ENCODE results near the gene NDUFB11. TPM values are rescaled to one million over a fixed set of nuclear protein-coding genes. Genes with fewer than 3 reads are reported as not detected.
A peak's percentile ranks its signal among the peaks of the same experiment; 100 is the strongest.

The NDUFB11 gene
- total RNA-seq, 1 donor from 2014 or later, result 63.8 TPM

DNA sequence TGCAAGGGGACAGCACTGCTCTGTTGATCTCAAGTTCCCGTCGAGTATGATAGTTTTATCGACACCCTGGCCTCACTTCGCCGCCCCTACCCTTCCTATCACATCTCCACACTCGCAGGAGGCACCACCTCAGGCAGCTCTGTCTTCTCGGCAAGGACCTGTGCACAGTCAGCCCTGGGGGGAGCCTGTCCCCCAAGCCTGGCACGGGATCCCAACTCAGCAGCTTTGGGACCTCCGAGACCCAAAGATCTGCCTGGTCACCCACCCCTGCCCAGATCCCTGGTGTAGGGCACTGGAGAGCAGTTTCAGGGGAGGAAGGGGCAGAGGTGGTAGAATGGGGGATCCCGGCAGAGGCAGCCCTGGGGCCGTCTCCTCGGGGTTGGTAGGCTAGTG is 31.1 kb upstream of the NDUFB11 start:
- Histone ChIP-seq H3K4me1 (no peaks in the 10 kb centered on the region), H3K27ac (no peak overlapping the region), H3K4me3 (no peak overlapping the region), H3K9me3 (no peaks in the 10 kb centered on the region), H3K36me3 (peaks cover 0 to 53% of the 10 kb centered on the region in 2 donors), H3K27me3 (no peaks in the 10 kb centered on the region)
- TF ChIP-seq POLR2AphosphoS5 (IDR thresholded peaks at IDR 0.05; ENCODE audit: insufficient read depth in 1 of 2, low read depth in 1 of 2) (no peak), POLR2A (IDR thresholded peaks at IDR 0.05) (no peak), CTCF (IDR thresholded peaks at IDR 0.05) (no peak)
- no peak for DNase-seq (ENCODE audit: extremely low spot score in 2 of 2)
- intact Hi-C loops (cut with DNase I), result no loop called here

- H3K27me3 ChIP-seq, result no peaks in the 10 kb centered on the region
- no peak overlapping the region for H3K4me3 ChIP-seq
- no peaks in the 10 kb centered on the region for H3K4me1 ChIP-seq
- no peak overlapping the region for H3K27ac ChIP-seq
- no peaks in the 10 kb centered on the region for H3K9me3 ChIP-seq
- intact Hi-C loops (cut with DNase I), result no loop called here
- TF ChIP-seq POLR2A (IDR thresholded peaks at IDR 0.05), result no peak
- TF ChIP-seq CTCF (IDR thresholded peaks at IDR 0.05), result no peak
- no peak for TF ChIP-seq POLR2AphosphoS5 (IDR thresholded peaks at IDR 0.05; ENCODE audit: insufficient read depth in 1 of 2, low read depth in 1 of 2)
- DNase-seq (ENCODE audit: extremely low spot score in 2 of 2), result no peak
- H3K36me3 ChIP-seq, result peaks cover 0 to 50% of the 10 kb centered on the region in 2 donors
Observed at GRCh38 chrX:47174846-47175587, 30.5 kb upstream of the NDUFB11 start.

DNA sequence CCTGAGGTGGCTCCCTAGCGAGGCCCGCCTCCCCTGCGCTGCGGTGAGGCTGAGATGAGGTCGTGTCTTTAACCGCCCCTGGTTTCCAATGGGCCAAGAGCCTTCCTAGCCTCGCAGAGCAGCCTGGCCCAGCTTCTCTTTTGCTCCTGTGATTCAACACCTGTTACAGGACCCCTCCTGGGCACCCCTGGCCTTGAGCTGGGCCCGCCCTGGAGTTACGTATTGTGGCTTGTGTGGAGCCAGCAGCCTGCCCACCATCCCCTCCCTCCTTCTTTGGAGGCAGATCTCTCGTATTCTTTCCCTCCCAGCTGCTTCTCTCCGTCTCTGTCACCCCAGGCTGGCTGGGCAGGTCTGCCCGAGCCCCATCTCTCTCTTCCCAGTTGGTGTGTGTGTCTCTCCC is 29.9 kb upstream of the NDUFB11 start:
- Histone ChIP-seq H3K27me3 (no peaks in the 10 kb centered on the region), H3K4me3 (no peak overlapping the region), H3K9me3 (no peaks in the 10 kb centered on the region), H3K4me1 (no peaks in the 10 kb centered on the region), H3K27ac (no peak overlapping the region), H3K36me3 (peaks cover 0 to 50% of the 10 kb centered on the region in 2 donors)
- no peak for TF ChIP-seq POLR2A (IDR thresholded peaks at IDR 0.05)
- no peak for TF ChIP-seq CTCF (IDR thresholded peaks at IDR 0.05)
- TF ChIP-seq POLR2AphosphoS5 (IDR thresholded peaks at IDR 0.05; ENCODE audit: insufficient read depth in 1 of 2, low read depth in 1 of 2), result no peak
- intact Hi-C loops (cut with DNase I), result no loop called here
- no peak for DNase-seq (ENCODE audit: extremely low spot score in 2 of 2)

- H3K4me1 ChIP-seq, result no peaks in the 10 kb centered on the region
- no peak for TF ChIP-seq POLR2A (IDR thresholded peaks at IDR 0.05)
- no peak for TF ChIP-seq CTCF (IDR thresholded peaks at IDR 0.05)
- no peak for TF ChIP-seq POLR2AphosphoS5 (IDR thresholded peaks at IDR 0.05; ENCODE audit: insufficient read depth in 1 of 2, low read depth in 1 of 2)
- no peak overlapping the region for H3K27ac ChIP-seq
- H3K27me3 ChIP-seq, result no peaks in the 10 kb centered on the region
- no peaks in the 10 kb centered on the region for H3K9me3 ChIP-seq
- intact Hi-C loops (cut with DNase I), result no loop called here
- no peak overlapping the region for H3K4me3 ChIP-seq
- peaks cover 0 to 49% of the 10 kb centered on the region in 2 donors for H3K36me3 ChIP-seq
- DNase-seq (ENCODE audit: extremely low spot score in 2 of 2), result peak in 1 of 2 donors; percentile 64
Observed at GRCh38 chrX:47172971-47173792, 28.7 kb upstream of the NDUFB11 start.

Measured in vagina (tissue), 2 donors.